ENCODE data around the gene JCAD. TPM values are rescaled to one million over a fixed set of nuclear protein-coding genes. Genes with fewer than 3 reads are reported as not detected.
"Not testable (repeated sequence)": the region's sequence is repeated elsewhere in the genome, so short reads cannot be mapped to it uniquely, and the experiment has no call there.

Gene JCAD
- total and polyA plus RNA-seq, 4 donors: 11.3 to 93.7 (median 27.1) TPM

DNA sequence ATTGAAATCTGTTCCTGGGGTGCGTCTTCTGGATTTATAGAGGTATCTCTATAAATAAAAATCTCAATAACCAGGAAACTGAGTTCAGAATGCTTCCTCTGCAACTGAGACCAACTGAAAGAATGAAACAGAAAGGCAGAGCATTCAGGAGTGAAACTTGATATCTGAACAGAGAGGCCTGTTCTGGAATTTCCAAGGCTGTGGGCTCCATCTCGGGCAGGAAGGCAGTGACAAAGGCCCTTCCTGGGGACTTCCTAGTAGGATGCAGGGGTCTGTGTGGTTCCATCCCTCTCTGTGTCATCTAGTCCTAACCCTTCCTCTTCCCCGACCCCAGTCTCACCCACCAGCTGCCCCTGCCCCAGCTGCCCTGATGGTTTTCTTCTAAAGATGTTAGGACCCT lies 52.0 kb downstream of the JCAD start:
- H3K27me3 ChIP-seq (ENCODE audit: control insufficient read depth in 3 of 3, insufficient read depth in 3 of 3, low read length in 2 of 3): no peaks in the 10 kb centered on the region
- WGBS, 2 donors: 64 to 70% methylated on average over 3 of the region's 3 CpGs
- no peak for DNase-seq
- no peak overlapping the region for H3K27ac ChIP-seq (ENCODE audit: low read depth in 1 of 2, low read length in 1 of 2)
- H3K36me3 ChIP-seq (ENCODE audit: control insufficient read depth in 4 of 4, insufficient read depth in 4 of 4, low read length in 4 of 4): no peaks in the 10 kb centered on the region
- TF ChIP-seq, protein P1, sequence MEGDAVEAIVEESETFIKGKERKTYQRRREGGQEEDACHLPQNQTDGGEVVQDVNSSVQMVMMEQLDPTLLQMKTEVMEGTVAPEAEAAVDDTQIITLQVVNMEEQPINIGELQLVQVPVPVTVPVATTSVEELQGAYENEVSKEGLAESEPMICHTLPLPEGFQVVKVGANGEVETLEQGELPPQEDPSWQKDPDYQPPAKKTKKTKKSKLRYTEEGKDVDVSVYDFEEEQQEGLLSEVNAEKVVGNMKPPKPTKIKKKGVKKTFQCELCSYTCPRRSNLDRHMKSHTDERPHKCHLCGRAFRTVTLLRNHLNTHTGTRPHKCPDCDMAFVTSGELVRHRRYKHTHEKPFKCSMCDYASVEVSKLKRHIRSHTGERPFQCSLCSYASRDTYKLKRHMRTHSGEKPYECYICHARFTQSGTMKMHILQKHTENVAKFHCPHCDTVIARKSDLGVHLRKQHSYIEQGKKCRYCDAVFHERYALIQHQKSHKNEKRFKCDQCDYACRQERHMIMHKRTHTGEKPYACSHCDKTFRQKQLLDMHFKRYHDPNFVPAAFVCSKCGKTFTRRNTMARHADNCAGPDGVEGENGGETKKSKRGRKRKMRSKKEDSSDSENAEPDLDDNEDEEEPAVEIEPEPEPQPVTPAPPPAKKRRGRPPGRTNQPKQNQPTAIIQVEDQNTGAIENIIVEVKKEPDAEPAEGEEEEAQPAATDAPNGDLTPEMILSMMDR (IDR thresholded peaks at IDR 0.05; ENCODE audit: control extremely low read depth, extremely low read depth): no peak
- no peak overlapping the region for H3K4me3 ChIP-seq
- no peak overlapping the region for H3K9ac ChIP-seq (ENCODE audit: insufficient read depth in 1 of 2, low read length in 2 of 2)
- peaks cover 0 to 28% (median 6%) of the 10 kb centered on the region in 5 donors for H3K4me1 ChIP-seq (ENCODE audit: control insufficient read depth in 5 of 5, insufficient read depth in 5 of 5, low read length in 5 of 5)
- ATAC-seq (ENCODE audit: insufficient read depth, low FRiP score): no peak
- H3K9me3 ChIP-seq (ENCODE audit: control insufficient read depth in 4 of 4, insufficient read depth in 3 of 4, low read length in 3 of 4): no peaks in the 10 kb centered on the region

DNA sequence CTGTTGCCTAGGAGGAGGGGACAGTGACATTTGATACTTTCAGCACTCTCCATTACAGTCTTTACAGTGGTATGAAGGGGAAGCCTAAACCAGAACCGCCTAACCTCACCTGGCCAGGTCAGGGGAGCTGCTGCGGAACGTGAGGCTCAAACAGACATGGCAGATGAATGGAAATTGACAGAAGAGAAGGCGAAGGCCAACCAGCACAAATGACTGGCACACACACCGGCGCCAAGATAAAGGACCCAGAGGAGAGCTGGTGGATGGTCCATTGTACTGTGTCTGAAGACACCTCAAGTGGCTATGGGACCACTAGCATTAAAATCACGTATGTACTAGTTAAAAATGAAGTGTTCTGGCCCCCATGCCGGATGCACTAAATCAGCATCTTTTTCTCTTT lies 53.0 kb downstream of the JCAD start:
- DNase-seq (no peak), ATAC-seq (ENCODE audit: insufficient read depth, low FRiP score) (no peak)
- WGBS, 2 donors: 88 to 97% methylated on average over 8 of the region's 8 CpGs
- Histone ChIP-seq H3K36me3 (ENCODE audit: control insufficient read depth in 4 of 4, insufficient read depth in 4 of 4, low read length in 4 of 4) (no peaks in the 10 kb centered on the region), H3K27me3 (ENCODE audit: control insufficient read depth in 3 of 3, insufficient read depth in 3 of 3, low read length in 2 of 3) (no peaks in the 10 kb centered on the region), H3K9ac (ENCODE audit: insufficient read depth in 1 of 2, low read length in 2 of 2) (no peak overlapping the region), H3K9me3 (ENCODE audit: control insufficient read depth in 4 of 4, insufficient read depth in 3 of 4, low read length in 3 of 4) (no peaks in the 10 kb centered on the region), H3K4me3 (no peak overlapping the region), H3K4me1 (ENCODE audit: control insufficient read depth in 5 of 5, insufficient read depth in 5 of 5, low read length in 5 of 5) (peaks cover 0 to 18% (median 8%) of the 10 kb centered on the region in 5 donors), H3K27ac (ENCODE audit: low read depth in 1 of 2, low read length in 1 of 2) (no peak overlapping the region)
- TF ChIP-seq, protein P1 (IDR thresholded peaks at IDR 0.05; ENCODE audit: control extremely low read depth, extremely low read depth): no peak

DNA sequence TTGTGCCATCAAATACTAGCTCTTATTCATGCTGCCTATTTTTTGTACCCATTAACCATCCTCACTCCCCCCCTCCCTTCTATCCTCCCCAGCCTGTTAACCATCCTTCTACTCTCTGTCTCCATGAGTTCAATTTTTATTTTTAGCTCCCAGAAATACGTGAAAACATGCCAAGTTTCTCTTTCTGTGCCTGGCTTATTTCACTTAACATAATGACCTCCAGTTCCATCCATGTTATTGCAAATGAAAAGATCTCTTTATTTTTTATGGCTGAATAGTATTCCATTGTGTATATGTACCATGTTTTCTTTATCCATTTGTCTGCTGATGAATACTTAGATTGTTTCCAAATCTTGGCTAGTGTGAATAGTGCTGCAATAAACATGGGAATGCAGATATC lies 54.3 kb downstream of the JCAD start:
- H3K9ac ChIP-seq (ENCODE audit: insufficient read depth in 1 of 2, low read length in 2 of 2); DNase-seq; H3K9me3 ChIP-seq (ENCODE audit: control insufficient read depth in 4 of 4, insufficient read depth in 3 of 4, low read length in 3 of 4); ATAC-seq (ENCODE audit: insufficient read depth, low FRiP score); H3K27ac ChIP-seq (ENCODE audit: low read depth in 1 of 2, low read length in 1 of 2); H3K36me3 ChIP-seq (ENCODE audit: control insufficient read depth in 4 of 4, insufficient read depth in 4 of 4, low read length in 4 of 4); H3K27me3 ChIP-seq (ENCODE audit: control insufficient read depth in 3 of 3, insufficient read depth in 3 of 3, low read length in 2 of 3); H3K4me3 ChIP-seq: not testable (repeated sequence)
- peaks cover 0 to 17% (median 4%) of the 10 kb centered on the region in 5 donors for H3K4me1 ChIP-seq (ENCODE audit: control insufficient read depth in 5 of 5, insufficient read depth in 5 of 5, low read length in 5 of 5)
- WGBS, 2 donors: 38 to 56% methylated on average over 1 of the region's 1 CpG

DNA sequence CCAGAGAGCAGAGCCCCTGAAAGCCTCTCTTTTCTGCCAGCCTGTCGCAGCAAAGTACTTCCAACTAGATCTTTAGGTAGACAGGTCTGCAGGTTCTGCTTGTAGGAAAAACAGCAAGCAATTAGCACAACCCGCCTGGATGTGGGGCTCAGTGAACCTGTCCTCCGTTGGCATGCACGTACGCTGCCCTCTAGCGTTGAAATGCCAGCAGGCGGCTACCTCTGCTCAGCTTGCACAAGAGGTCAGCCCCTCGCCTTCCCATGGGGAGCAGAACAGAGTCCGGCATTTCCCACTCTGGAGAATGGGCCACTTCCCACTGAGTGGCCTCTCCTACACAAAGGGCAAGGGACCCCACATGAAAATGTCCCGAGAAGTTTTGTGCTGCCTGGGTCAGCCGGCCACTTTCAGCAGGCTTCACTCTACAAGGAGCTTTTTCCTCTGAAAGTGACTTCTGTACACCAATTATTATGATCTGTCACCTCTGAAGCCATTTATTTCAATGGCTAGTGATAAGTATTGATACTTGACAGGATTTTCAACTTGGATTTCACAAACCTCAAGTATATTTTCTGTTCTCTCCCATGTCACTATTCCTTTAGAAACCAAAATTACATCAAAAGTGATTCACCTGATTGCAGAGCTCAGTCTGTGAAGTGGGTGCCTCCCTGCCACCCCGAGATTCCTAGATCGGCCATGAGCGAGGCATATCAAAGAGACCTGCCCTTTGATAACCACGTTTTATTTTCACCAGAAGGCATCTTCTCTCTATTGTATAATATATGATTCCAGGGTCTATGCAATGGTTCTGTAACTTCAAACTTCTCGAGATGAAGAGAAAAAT lies 56.7 kb downstream of the JCAD start:
- no peaks in the 10 kb centered on the region for H3K36me3 ChIP-seq (ENCODE audit: control insufficient read depth in 4 of 4, insufficient read depth in 4 of 4, low read length in 4 of 4)
- no peak overlapping the region for H3K4me3 ChIP-seq
- 46 to 47% methylated on average over 16 of the region's 16 CpGs for WGBS, 2 donors
- H3K4me1 ChIP-seq (ENCODE audit: control insufficient read depth in 5 of 5, insufficient read depth in 5 of 5, low read length in 5 of 5): peaks cover 0 to 20% (median 3%) of the 10 kb centered on the region in 5 donors
- DNase-seq: peak; percentile 58 to 76 (median 65)
- no peak overlapping the region for H3K9ac ChIP-seq (ENCODE audit: insufficient read depth in 1 of 2, low read length in 2 of 2)
- TF ChIP-seq, protein P1 (IDR thresholded peaks at IDR 0.05; ENCODE audit: control extremely low read depth, extremely low read depth): peak; percentile 53
- ATAC-seq (ENCODE audit: insufficient read depth, low FRiP score): no peak
- H3K27ac ChIP-seq (ENCODE audit: low read depth in 1 of 2, low read length in 1 of 2): peak overlapping the region in 1 of 2 donors; percentile 26
- H3K9me3 ChIP-seq (ENCODE audit: control insufficient read depth in 4 of 4, insufficient read depth in 3 of 4, low read length in 3 of 4): no peaks in the 10 kb centered on the region
- no peaks in the 10 kb centered on the region for H3K27me3 ChIP-seq (ENCODE audit: control insufficient read depth in 3 of 3, insufficient read depth in 3 of 3, low read length in 2 of 3)
